RPMI8226 (cell line): ENCODE data around the gene CYBA.
"Not testable (repeated sequence)": the region's sequence is repeated elsewhere in the genome, so short reads cannot be mapped to it uniquely, and the experiment has no call there.

Experiments
- DNase-seq: peaks from one replicate; pipeline ENCODE4 v3.0.0-alpha.2; 2015

Gene CYBA

DNA sequence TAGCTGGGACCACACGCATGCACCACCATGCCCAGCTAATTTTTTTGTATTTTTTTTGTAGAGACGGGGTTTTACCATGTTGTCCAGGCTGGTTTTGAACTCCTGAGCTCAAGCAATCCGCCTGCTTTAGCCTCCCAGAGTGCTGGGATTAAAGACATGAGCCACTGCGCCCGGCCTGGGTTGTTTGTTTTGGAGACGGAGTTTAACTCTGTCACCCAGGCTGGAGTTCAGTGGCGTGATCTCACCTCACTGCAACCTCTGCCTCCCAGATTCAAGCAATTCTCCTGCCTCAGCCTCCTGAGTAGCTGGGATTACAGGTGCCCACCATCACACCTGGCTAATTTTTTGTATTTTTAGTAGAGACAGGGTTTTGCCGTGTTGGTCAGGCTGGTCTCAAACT lies 41.4 kb downstream of the CYBA start:
- not testable (repeated sequence) for DNase-seq

DNA sequence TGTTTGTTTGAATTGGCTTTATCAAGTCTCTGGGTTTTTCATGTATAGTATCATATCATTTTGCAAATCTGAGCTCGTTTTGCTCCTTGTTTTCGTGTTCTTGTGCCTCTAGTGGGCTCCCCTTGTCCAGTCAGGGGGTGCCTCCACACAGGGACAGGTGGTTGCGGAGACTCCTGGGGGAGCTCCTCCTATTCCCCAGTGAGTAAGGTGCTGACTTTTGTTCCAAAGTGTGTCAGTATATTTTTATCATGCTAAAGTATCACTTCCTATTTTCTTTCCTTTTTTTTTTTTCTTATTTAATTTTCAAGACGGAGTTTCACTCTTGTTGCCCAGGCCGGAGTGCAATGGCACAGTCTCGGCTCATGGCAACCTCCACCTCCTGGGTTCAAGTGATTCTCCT lies 42.8 kb downstream of the CYBA start:
- DNase-seq: peak; percentile 26

DNA sequence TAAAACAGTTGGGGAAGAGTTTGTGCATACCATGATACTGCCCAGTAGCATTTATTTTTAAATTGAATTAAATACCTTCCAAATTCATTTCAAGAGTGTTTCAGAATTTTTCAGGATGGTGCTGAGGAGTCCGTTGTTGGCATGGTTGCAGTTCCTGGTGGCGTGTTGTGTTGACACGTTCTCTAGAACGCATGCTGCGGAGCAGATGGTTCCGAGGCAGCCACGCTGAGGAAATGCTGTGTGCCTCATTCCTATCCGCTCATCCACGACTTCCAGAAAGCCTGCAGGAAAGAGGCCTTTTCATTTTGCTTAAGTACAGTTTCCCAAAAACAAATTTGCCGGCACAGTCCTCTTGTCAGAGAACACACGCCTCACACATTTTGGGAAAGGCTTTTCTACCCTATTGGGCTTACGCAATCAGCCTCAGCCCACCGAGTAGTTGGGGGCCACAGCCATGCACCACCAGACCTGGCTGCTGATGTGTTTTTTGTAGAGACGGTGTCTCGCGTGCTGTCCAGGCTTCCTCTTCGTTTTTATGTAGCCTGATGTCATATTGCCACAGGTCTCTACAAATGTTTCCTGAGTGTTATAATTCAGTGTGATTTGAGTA lies 44.6 kb downstream of the CYBA start:
- DNase-seq: no peak

DNA sequence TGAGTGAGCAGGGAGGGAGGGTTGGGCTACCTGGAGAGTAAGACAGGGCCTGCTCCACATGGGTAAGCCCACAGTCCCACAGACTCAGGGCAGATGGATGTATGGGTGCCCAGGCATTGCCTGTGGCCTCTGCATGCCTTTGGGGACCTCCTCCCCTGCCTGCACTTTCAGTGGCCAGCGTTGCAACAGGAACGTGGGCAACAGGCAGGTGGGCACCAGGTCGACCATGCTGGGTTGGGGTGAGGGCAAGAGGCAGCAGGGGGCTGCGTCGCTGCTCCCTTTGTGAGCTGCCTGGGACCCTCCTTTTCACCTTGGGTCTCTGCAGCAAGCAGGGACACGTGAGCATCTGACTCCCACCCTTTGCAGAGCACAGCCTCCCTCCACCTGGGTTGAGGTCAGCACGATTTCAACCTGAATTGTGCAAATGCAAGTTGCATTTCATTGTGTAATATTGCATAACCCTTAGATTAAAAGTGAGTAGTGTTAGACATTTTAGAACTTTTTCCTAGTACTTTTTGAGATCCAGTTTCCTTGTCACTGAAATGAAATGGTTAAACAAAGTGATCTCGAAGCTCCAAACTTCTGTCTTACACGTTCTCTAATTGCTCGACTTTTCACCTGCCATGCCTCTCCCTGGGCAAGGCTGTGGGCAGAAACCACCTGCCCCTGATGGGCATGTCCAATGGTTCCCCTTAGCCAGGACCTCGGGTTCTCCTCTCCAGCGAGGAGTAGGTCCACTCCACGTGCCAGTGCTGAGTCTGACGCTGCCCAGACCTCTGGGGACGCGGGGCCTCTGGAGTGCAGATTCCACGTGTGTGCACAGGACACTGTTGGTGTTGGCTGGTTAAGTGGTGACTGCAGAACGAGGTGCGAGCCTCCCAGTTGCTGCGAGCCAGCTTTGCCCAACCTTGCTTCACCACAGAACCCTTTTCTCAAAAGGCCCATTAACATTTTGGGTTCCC lies 45.4 kb downstream of the CYBA start:
- DNase-seq: no peak

DNA sequence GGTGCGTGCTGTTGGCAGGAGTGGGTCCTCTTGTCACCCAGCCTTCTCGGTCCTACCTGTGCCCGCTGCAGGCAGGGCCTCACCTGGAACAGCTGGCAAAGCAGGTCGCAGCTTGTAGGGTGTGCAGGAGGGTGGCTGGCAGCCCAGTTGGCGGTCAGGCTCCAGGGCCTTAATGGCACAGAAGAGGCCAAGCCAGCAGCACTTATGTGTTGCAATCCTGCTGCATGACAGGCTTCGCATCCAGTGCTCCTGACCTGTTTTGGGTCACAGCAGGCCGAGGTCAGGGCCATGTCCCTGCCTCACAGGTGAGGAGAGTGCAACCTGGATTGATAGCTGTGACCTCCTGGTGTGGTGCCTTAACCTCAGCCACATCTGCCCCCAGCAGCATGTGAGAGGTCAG lies 48.8 kb downstream of the CYBA start:
- no peak for DNase-seq

DNA sequence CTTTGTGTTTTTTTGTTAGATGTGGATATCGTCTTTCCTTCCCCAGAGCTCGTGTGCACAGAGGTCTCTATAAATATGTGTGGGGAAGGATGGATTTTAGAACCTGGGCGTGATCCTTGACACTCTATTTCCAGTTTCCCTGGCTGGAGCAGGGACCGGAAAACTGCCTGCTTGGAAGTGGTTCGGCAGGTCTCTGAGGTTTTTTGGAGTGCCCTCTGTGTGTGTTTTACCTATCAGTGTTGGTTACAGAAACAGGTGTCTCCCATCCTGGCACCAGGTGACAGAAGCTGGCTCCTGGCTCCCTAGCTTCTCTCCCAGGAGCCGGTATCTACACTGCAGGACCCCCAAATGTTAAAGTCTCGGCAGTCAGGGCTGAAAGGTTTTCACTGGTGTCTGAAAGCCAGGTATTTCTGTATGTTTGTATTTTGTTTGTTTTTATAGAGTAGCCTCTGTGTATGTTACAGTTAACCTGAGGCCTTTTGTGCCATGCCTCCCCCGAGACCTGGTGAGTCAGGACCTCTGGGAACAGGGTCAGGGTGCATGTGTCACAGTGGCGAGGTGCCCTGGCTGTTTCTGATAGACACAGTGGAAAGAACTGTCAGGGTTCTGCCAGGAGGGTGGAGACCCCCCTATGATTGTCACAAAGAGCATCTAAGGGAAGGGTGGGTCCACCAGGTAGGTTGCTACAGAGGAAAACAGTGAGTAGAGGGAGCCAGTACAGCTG lies 49.4 kb downstream of the CYBA start:
- DNase-seq: no peak

DNA sequence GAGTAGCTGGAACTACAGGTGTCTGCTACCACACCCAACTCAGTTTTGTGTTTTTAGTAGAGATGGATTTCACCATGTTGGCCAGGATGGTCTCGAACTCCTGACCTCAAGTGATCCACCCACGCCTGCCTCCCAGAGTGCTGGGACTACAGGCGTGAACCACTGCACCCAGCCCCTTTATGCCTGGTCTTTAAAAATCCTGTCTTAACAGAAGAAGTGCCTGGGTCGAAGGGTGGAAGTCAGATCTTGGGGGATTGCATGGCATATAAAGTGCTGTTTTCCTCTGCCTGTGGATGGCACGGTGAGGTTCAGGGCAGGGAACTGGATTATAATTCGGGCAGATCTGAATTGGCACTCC lies 50.3 kb downstream of the CYBA start:
- DNase-seq: no peak

DNA sequence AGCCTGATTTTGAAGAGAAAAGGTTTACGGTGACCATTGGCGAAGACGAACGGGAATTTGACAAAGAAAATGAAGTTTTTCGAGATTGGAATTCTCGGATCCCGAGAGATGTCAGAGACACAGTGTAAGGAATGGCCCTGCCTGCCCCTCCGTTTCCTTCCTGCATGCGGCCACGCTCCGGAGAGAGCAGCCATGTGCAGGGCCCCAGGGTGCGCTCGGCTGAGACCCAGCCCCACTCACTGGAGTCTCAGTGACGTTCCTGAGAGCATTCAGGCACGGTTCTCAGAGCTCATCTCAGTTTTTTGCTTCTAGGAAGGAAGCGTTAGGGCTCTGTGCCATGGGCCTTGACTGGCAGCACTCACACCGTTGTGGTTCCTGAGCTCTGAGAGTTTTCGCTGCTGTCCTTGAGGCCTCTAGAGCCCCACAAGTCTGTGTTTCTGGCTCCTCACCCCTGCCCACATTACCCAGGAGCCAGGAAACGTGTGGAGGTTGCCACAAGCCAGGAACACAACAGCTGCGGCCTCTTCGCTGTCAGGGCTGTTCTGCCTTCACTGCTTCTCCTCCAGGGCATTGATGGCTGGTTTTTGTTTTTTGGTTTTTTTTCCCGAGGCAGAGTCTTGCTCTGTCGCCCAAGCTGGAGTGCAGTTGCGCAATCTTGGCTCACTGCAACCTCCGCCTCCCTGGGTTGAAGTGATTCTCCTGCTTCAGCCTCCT lies 50.9 kb downstream of the CYBA start:
- no peak for DNase-seq

DNA sequence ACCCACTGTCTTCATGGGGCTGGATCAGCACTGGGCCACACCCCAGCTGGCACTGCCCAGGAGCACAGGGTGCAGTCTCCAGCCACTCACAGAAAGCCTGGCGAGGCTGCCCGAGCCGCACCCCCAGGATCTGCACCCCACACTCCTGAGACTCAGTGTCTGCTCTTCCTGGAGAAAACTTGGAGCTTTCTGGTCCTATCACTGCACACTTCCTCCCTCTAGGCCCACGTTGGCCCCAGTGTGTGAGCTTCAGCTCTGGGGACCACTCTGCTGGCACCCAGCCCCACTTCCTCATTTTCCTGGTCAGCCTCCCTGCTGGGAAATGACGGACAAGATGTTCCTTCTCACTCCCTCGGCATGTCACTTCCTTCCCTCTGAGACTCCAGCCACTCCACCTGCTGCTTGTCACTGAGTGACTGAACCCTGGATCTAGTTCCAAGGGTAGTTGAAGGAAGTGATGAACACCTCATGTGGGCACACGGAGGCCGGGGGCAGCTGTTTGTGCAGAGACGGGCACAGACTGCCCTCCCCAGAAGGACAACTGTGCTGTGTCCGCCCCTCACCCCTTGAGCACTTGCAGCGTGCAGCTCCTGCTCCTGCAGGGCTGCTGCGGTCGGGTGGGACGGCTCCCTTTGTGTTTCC lies 51.6 kb downstream of the CYBA start:
- DNase-seq: no peak

DNA sequence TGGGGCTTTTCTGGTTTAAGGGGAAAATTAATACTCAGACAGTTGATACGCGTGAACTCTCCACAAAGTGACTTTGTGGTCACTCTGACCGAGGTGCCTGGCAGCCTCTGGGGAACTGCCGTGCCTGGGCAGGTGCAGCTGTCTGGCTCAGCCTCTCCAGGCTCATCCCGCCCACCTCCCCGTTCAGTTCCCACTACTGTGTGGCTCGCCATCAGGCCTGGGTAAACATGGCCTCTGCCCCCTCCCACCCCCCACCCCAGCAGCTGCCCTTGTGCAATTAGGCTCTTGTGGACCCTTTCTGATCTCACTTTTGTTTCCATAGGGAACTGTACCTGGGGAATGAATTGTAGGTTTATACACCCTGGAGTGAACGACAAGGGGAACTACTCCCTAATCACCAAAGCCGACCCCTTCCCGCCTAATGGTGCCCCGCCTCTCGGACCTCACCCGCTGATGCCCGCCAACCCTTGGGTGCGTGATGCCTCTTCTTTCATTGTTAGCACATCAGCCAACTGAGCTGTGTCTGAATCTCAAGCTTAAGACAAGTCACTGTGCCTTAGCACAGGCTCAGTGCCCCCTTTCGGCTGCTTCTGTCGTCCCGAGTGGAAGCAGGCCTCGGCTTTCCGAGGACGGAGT lies 52.9 kb downstream of the CYBA start:
- DNase-seq: peak; percentile 77

DNA sequence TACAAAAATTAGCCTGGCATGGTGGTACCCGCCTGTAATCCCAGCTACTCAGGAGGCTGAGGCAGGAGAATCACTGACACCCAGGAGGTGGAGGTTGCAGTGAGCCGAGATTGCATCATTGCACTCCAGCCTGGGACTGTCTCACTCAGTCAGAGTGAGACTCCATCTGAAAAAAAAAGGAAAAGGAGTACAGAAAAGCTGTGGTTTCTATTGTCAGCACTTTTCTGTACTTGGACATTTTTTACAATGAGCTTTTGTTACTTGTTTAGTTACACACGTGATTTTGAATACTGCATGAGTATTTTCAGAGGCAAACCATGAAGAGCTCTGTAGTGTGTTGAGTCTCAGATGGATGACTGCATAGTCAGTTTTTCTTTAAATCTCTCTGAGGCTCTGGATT lies 54.4 kb downstream of the CYBA start:
- peak; percentile 52 for DNase-seq

DNA sequence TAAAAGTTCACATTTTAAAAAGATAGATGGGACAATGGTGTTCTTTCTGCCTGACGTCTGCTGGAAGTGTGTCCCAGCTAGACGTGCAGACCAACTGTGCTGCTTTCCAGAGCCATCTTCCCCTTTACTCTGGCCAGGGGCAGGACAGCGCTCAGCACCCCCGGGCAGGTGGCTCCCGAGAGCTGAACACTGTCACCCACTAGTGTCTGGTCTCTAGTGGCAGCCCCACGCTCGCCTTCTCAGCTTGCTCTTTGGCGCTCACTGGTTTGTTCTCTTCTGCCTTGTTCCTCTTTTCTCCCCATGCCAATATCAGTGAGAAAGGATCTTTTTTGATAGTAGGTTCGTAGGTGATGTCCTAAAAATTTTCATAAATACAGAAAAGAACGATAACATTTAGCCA lies 54.9 kb downstream of the CYBA start:
- DNase-seq: no peak

DNA sequence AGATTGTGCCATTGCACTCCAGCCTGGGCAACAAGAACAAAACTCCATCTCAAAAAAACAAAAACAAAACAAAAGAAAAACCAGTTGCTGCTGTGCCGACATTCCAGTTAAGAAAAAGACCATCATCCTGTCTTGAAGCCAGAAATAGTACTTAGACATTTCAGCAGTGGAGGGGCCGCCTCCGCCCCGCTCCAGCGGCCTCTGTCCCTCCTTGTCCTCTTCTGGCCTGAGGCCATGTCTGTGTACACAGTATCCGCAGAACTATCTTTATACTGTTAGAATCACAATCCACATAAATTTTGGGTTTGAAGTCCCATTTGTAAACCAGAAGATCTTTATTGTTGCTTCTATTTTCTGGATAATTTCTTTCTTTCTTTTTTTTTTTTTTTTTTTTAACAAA lies 55.8 kb downstream of the CYBA start:
- DNase-seq: no peak

DNA sequence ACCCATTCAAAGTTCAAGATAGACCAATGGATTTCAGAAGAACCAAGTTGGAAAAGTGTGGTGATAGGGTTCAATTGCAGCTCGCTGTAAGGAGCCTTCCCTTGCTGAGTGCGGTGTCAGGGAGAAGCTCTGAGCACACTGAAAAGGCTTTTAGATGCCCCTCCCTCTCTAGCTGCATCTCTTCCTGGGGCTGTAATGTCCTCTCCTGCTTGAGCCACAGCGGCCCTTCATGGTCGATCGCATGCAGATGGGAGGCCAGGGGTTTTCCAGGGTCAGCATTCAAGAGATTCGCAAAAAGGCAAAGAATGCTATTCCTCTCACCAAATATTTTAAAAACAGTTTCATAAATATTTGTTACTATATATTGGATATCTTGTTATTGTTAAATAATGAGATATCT lies 56.9 kb downstream of the CYBA start:
- DNase-seq: no peak

DNA sequence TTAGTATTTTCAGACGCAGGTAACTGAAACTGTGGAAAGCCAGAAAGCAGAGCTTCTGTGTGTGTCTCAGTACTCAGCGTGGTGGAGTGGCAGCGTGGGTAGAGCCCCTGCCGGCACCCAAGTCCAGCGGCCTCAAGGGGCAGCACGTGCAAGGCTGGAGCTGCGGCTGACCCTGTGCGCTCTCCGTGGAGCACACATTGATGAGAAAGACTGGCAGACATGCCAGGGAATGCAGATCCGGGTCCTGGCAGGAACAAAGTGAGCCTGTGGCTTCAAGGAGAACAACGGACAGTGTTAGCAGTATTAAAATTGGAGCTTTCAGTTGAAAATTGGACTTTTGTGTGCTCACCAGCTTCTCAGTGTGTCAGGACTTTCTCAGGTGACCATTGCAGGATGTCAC lies 57.4 kb downstream of the CYBA start:
- DNase-seq: no peak
